Measurements from ENCODE around the gene HSPA1A.
"Not testable (repeated sequence)": the region's sequence is repeated elsewhere in the genome, so short reads cannot be mapped to it uniquely, and the experiment has no call there.

GRCh38 chr6:31823592-31824196, 8.4 kb downstream of the HSPA1A start:
- TF ChIP-seq CTCF, POLR2A (IDR thresholded peaks at IDR 0.05): not testable (repeated sequence)

Measured in ovary (tissue), 3 donors.